WTC11 (cell line): ENCODE data around the gene FBXO31.

Source experiments
- FOXJ3 ChIP-seq: sonication (generic); formaldehyde crosslinking; IDR thresholded peaks from 2 replicates; pipeline ENCODE4 v1.9.0; 2021; ENCODE audit warnings: missing genetic modification reagents, mild to moderate bottlenecking, borderline replicate concordance
- HMGA2 ChIP-seq: fragments of 250-450 bp; sonication (Bioruptor Pico); IDR thresholded peaks from 2 replicates; pipeline ENCODE4 v1.4.0; 2021; ENCODE audit warnings: mild to moderate bottlenecking, moderate library complexity
- IRF2 ChIP-seq: sonication (generic); formaldehyde crosslinking; IDR thresholded peaks from 2 replicates; pipeline ENCODE4 v1.8.0; 2022; ENCODE audit warnings: low read depth, missing genetic modification reagents, borderline replicate concordance
- JUN ChIP-seq: sonication (generic); formaldehyde crosslinking; IDR thresholded peaks from 2 replicates; pipeline ENCODE4 v1.8.0; 2023; ENCODE audit warnings: mild to moderate bottlenecking, missing genetic modification reagents
- NFYB ChIP-seq: sonication (generic); formaldehyde crosslinking; conservative IDR thresholded peaks from 2 replicates; pipeline ENCODE4 v1.8.0; 2022; ENCODE audit warnings: low read depth, missing genetic modification reagents
- NR1H2 ChIP-seq: sonication (generic); formaldehyde crosslinking; IDR thresholded peaks from 2 replicates; pipeline ENCODE4 v1.9.0; 2021; ENCODE audit warnings: mild to moderate bottlenecking, moderate library complexity, missing genetic modification reagents
- NR2C2 ChIP-seq: sonication (generic); formaldehyde crosslinking; IDR thresholded peaks from 2 replicates; pipeline ENCODE4 v1.8.0; 2022; ENCODE audit warnings: mild to moderate bottlenecking, missing genetic modification reagents
- SMAD4 ChIP-seq: sonication (generic); formaldehyde crosslinking; IDR thresholded peaks from 2 replicates; pipeline ENCODE4 v1.8.0; 2022; ENCODE audit warnings: mild to moderate bottlenecking, missing genetic modification reagents
- ZNF263 ChIP-seq: sonication (generic); formaldehyde crosslinking; IDR thresholded peaks from 2 replicates; pipeline ENCODE4 v1.8.1; 2022; ENCODE audit warnings: low read depth, mild to moderate bottlenecking, moderate library complexity, missing genetic modification reagents
- TF ChIP-seq, protein P1 (sequence below): sonication (generic); formaldehyde crosslinking; IDR thresholded peaks from 2 replicates; pipeline ENCODE4 v1.8.1; 2023; ENCODE audit warnings: mild to moderate bottlenecking, moderate library complexity, missing genetic modification reagents
- TF ChIP-seq, protein P2 (sequence below): fragments of 200-600 bp; IDR thresholded peaks from 2 replicates; pipeline ENCODE4 v1.8.0; 2022; ENCODE audit warnings: antibody characterized with exemption
- TF ChIP-seq, protein P3 (sequence below): sonication (generic); formaldehyde crosslinking; IDR thresholded peaks from 2 replicates; pipeline ENCODE4 v1.8.0; 2022; ENCODE audit warnings: mild to moderate bottlenecking, missing genetic modification reagents
- TF ChIP-seq, protein P4 (sequence below): sonication (generic); formaldehyde crosslinking; IDR thresholded peaks from 2 replicates; pipeline ENCODE4 v1.8.1; 2023; ENCODE audit warnings: mild to moderate bottlenecking, missing genetic modification reagents, moderate library complexity
- TF ChIP-seq, protein P5 (sequence below): sonication (generic); formaldehyde crosslinking; IDR thresholded peaks from 2 replicates; pipeline ENCODE4 v1.8.1; 2022; ENCODE audit warnings: missing genetic modification reagents, borderline replicate concordance

DNA sequence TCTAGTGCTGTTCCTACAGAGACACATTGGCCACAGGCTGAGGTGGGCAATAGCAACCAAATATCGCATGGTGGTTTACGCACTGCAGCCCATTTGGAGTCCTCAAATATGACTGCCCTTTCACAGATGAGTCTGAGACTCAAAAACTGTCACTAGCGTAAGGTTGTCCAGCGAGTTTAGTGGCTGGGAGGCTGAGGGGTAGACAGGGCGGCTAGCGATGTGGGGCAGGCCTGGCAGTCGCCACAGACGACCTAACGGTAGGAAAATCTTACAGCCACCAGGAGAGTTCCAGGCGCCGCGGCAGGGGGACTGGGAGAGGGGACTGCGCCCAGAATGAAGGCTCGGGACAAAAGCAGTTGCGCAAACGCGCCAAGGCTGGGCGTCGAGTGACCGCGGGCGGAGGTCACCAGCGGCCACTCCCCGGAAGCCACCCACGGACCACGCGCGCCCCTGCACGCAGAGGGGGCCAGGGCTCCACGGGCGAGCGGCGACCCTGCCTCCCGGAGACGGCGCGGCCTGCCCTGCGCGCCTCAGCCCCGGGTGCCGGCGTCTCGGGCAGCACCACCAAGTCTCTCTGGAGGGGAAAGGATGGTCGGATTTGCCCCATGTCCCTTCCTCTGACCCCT, 7.9 kb upstream of the FBXO31 start:
- no peak for TF ChIP-seq FOXJ3 (CRISPR knock-in tag)
- TF ChIP-seq, protein P1, sequence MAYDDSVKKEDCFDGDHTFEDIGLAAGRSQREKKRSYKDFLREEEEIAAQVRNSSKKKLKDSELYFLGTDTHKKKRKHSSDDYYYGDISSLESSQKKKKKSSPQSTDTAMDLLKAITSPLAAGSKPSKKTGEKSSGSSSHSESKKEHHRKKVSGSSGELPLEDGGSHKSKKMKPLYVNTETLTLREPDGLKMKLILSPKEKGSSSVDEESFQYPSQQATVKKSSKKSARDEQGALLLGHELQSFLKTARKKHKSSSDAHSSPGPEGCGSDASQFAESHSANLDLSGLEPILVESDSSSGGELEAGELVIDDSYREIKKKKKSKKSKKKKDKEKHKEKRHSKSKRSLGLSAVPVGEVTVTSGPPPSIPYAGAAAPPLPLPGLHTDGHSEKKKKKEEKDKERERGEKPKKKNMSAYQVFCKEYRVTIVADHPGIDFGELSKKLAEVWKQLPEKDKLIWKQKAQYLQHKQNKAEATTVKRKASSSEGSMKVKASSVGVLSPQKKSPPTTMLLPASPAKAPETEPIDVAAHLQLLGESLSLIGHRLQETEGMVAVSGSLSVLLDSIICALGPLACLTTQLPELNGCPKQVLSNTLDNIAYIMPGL = no peak
- no peak for TF ChIP-seq NR2C2
- TF ChIP-seq, protein P2, sequence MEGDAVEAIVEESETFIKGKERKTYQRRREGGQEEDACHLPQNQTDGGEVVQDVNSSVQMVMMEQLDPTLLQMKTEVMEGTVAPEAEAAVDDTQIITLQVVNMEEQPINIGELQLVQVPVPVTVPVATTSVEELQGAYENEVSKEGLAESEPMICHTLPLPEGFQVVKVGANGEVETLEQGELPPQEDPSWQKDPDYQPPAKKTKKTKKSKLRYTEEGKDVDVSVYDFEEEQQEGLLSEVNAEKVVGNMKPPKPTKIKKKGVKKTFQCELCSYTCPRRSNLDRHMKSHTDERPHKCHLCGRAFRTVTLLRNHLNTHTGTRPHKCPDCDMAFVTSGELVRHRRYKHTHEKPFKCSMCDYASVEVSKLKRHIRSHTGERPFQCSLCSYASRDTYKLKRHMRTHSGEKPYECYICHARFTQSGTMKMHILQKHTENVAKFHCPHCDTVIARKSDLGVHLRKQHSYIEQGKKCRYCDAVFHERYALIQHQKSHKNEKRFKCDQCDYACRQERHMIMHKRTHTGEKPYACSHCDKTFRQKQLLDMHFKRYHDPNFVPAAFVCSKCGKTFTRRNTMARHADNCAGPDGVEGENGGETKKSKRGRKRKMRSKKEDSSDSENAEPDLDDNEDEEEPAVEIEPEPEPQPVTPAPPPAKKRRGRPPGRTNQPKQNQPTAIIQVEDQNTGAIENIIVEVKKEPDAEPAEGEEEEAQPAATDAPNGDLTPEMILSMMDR = no peak
- TF ChIP-seq NFYB (CRISPR knock-in tag) = no peak
- no peak for TF ChIP-seq IRF2 (CRISPR knock-in tag)
- TF ChIP-seq, protein P3, sequence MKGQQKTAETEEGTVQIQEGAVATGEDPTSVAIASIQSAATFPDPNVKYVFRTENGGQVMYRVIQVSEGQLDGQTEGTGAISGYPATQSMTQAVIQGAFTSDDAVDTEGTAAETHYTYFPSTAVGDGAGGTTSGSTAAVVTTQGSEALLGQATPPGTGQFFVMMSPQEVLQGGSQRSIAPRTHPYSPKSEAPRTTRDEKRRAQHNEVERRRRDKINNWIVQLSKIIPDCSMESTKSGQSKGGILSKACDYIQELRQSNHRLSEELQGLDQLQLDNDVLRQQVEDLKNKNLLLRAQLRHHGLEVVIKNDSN (CRISPR knock-in tag) = no peak
- TF ChIP-seq, protein P4, sequence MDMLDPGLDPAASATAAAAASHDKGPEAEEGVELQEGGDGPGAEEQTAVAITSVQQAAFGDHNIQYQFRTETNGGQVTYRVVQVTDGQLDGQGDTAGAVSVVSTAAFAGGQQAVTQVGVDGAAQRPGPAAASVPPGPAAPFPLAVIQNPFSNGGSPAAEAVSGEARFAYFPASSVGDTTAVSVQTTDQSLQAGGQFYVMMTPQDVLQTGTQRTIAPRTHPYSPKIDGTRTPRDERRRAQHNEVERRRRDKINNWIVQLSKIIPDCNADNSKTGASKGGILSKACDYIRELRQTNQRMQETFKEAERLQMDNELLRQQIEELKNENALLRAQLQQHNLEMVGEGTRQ (CRISPR knock-in tag) = no peak
- no peak for TF ChIP-seq ZNF263 (CRISPR knock-in tag)
- TF ChIP-seq SMAD4 (CRISPR knock-in tag) = no peak
- TF ChIP-seq JUN (CRISPR knock-in tag) = no peak
- TF ChIP-seq NR1H2 (CRISPR knock-in tag) = no peak
- no peak for TF ChIP-seq HMGA2 (CRISPR knock-in tag)
- TF ChIP-seq, protein P5, sequence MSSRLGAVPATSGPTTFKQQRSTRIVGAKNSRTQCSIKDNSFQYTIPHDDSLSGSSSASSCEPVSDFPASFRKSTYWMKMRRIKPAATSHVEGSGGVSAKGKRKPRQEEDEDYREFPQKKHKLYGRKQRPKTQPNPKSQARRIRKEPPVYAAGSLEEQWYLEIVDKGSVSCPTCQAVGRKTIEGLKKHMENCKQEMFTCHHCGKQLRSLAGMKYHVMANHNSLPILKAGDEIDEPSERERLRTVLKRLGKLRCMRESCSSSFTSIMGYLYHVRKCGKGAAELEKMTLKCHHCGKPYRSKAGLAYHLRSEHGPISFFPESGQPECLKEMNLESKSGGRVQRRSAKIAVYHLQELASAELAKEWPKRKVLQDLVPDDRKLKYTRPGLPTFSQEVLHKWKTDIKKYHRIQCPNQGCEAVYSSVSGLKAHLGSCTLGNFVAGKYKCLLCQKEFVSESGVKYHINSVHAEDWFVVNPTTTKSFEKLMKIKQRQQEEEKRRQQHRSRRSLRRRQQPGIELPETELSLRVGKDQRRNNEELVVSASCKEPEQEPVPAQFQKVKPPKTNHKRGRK = no peak
